Kidney tubule cell (primary cell): ENCODE results near the gene EMSY.
"Not testable (repeated sequence)": the region's sequence is repeated elsewhere in the genome, so short reads cannot be mapped to it uniquely, and the experiment has no call there.

Experiments used
- DNase-seq: peaks from one replicate; pipeline ENCODE4 v3.0.0-alpha.2; 2018; ENCODE audit warnings: low spot score

EMSY gene

GRCh38 chr11:76444384-76445120 lies at the start of gene EMSY:
Gene EMSY, plus strand, starts transcription at chr11:76445018. Its CDS starts 1,921 bp downstream, at chr11:76446939.
- peak; percentile 100 for DNase-seq

GRCh38 chr11:76395296-76395695 lies 49.5 kb upstream of the EMSY start:
- DNase-seq: no peak

- DNase-seq: no peak
Measured at GRCh38 chr11:76397383-76397782, 47.4 kb upstream of the EMSY start.

GRCh38 chr11:76400967-76401366 lies 43.9 kb upstream of the EMSY start:
- no peak for DNase-seq

- DNase-seq: not testable (repeated sequence)
Measured at GRCh38 chr11:76401484-76401883, 43.3 kb upstream of the EMSY start.

GRCh38 chr11:76406359-76406758 lies 38.5 kb upstream of the EMSY start:
- no peak for DNase-seq

GRCh38 chr11:76408171-76408965 lies 36.5 kb upstream of the EMSY start:
- peak; percentile 82 for DNase-seq

GRCh38 chr11:76410851-76411357 lies 33.9 kb upstream of the EMSY start:
- DNase-seq: peak; percentile 36

GRCh38 chr11:76415073-76415472 lies 29.7 kb upstream of the EMSY start:
- DNase-seq: no peak

- no peak for DNase-seq
Measured at GRCh38 chr11:76419896-76420295, 24.9 kb upstream of the EMSY start.

- DNase-seq: no peak
Measured at GRCh38 chr11:76424379-76424778, 20.4 kb upstream of the EMSY start.

- no peak for DNase-seq
Measured at GRCh38 chr11:76424891-76425290, 19.9 kb upstream of the EMSY start.

GRCh38 chr11:76426660-76427059 lies 18.2 kb upstream of the EMSY start:
- no peak for DNase-seq

GRCh38 chr11:76436020-76436419 lies 8.8 kb upstream of the EMSY start:
- DNase-seq: no peak

- peak; percentile 22 for DNase-seq
Measured at GRCh38 chr11:76443268-76443980, 1.4 kb upstream of the EMSY start.

GRCh38 chr11:76444065-76444383 lies 794 bp upstream of the EMSY start:
- DNase-seq: no peak

- DNase-seq: peak; percentile 91
Measured at GRCh38 chr11:76445121-76446084, 585 bp downstream of the EMSY start.

GRCh38 chr11:76448506-76448905 lies 3.7 kb downstream of the EMSY start:
- DNase-seq: no peak

- no peak for DNase-seq
Measured at GRCh38 chr11:76453248-76453647, 8.4 kb downstream of the EMSY start.

- no peak for DNase-seq
Measured at GRCh38 chr11:76455331-76455730, 10.5 kb downstream of the EMSY start.

GRCh38 chr11:76455931-76456330 lies 11.1 kb downstream of the EMSY start:
- no peak for DNase-seq
